Activated T-cell treated with anti-CD3 and anti-CD28 coated beads, Interleukin-2, amount 50 U/mL, for 24 hours (primary cell): ENCODE measurements around the gene GPR137C.

Experiments
- DNase-seq: peaks from one replicate; pipeline ENCODE4 v3.0.0-alpha.2; 2020
- H3K27ac Mint-ChIP-seq: 2 replicates; pipeline ENCODE4 v1.8.0; 2020; ENCODE audit warnings: mild to moderate bottlenecking, mixed read lengths
- H3K27me3 Mint-ChIP-seq: 2 replicates; pipeline ENCODE4 v1.8.0; 2020; ENCODE audit warnings: mixed read lengths
- H3K36me3 Mint-ChIP-seq: 2 replicates; pipeline ENCODE4 v1.8.0; 2020; ENCODE audit warnings: low read depth, mixed read lengths
- H3K4me1 Mint-ChIP-seq: 2 replicates; pipeline ENCODE4 v1.8.0; 2020; ENCODE audit warnings: low read depth, mixed read lengths
- H3K4me3 Mint-ChIP-seq: 2 replicates; pipeline ENCODE4 v1.8.0; 2020; ENCODE audit warnings: mild to moderate bottlenecking, moderate library complexity, mixed read lengths
- H3K9me3 Mint-ChIP-seq: 2 replicates; pipeline ENCODE4 v1.8.0; 2020; ENCODE audit warnings: mixed read lengths

GPR137C gene

DNA sequence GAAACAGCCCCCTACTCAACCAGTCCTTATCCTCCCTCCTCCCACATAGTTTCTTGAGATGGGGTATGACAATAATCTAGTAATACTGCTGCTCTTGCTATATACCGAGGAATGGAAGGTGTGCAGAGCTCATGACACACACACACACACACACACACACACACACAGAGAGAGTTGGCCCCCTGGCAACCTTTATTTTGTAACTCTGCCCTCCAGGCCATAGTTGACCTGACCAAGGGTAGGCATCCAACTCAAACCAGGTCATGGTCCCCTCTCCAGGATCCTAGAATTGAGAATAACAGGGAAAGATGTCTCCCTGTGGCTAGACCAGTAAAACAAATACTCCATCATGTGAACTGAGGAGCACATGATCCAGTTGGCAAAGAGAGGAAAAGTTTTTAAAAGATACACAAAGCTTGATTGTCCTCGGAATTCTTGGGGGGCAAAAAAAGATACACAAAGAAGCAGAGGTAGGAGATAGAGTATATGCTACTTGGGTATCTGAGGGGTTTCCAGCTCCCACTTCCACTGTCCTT lies 131.4 kb downstream of the GPR137C start:
- Mint-ChIP-seq H3K4me1 (peaks cover 51% of the 10 kb centered on the region), H3K27me3 (no peaks in the 10 kb centered on the region), H3K4me3 (no peak overlapping the region), H3K36me3 (peaks cover 34% of the 10 kb centered on the region), H3K9me3 (no peaks in the 10 kb centered on the region), H3K27ac (no peak overlapping the region)
- DNase-seq, result no peak

- Mint-ChIP-seq H3K27me3 (no peaks in the 10 kb centered on the region), H3K9me3 (no peaks in the 10 kb centered on the region), H3K4me1 (peaks cover 69% of the 10 kb centered on the region), H3K36me3 (peaks cover 28% of the 10 kb centered on the region), H3K27ac (peak overlapping the region; percentile 45), H3K4me3 (no peak overlapping the region)
- no peak for DNase-seq
Measured at GRCh38 chr14:52686176-52686575, 133.5 kb downstream of the GPR137C start.
